ENCODE results near the gene FREY1.
A peak's percentile ranks its signal among the peaks of the same experiment; 100 is the strongest.

FREY1 gene

GRCh38 chr11:45889555-45889954 is 17.5 kb downstream of the FREY1 start:
- no peaks in the 10 kb centered on the region for H3K36me3 ChIP-seq (ENCODE audit: control insufficient read depth, insufficient read depth, low read length)
- H3K4me1 ChIP-seq (ENCODE audit: control insufficient read depth, insufficient read depth, low read length) = peaks cover 14% of the 10 kb centered on the region
- no peaks in the 10 kb centered on the region for H3K9me3 ChIP-seq (ENCODE audit: control insufficient read depth, insufficient read depth, low read depth, low read length)

GRCh38 chr11:45887587-45887986 is 19.5 kb downstream of the FREY1 start:
- Histone ChIP-seq H3K4me3 (ENCODE audit: low read depth, low read length) (no peak overlapping the region), H3K9me3 (ENCODE audit: control insufficient read depth, insufficient read depth, low read depth, low read length) (no peaks in the 10 kb centered on the region), H3K4me1 (ENCODE audit: control insufficient read depth, insufficient read depth, low read length) (peaks cover 4% of the 10 kb centered on the region; the same call in 1 of the 2 replicates), H3K27ac (ENCODE audit: low read depth, low read length) (no peak overlapping the region), H3K9ac (ENCODE audit: low read length) (no peak overlapping the region), H3K36me3 (ENCODE audit: control insufficient read depth, insufficient read depth, low read length) (no peaks in the 10 kb centered on the region), H3K27me3 (ENCODE audit: control insufficient read depth, insufficient read depth, low read length) (peaks cover 26% of the 10 kb centered on the region)

More at GRCh38 chr11:45889555-45889954, 17.5 kb downstream of the FREY1 start:
- no peak overlapping the region for H3K9ac ChIP-seq (ENCODE audit: low read length)
- no peak overlapping the region for H3K27ac ChIP-seq (ENCODE audit: low read depth, low read length)
- peaks cover 26% of the 10 kb centered on the region for H3K27me3 ChIP-seq (ENCODE audit: control insufficient read depth, insufficient read depth, low read length)
- H3K4me3 ChIP-seq (ENCODE audit: low read depth, low read length) = no peak overlapping the region

GRCh38 chr11:45886816-45887520 is 20.1 kb downstream of the FREY1 start:
- Histone ChIP-seq H3K27ac (ENCODE audit: low read depth, low read length) (no peak overlapping the region), H3K4me3 (ENCODE audit: low read depth, low read length) (peak overlapping the region; percentile 80), H3K4me1 (ENCODE audit: control insufficient read depth, insufficient read depth, low read length) (peaks cover 4% of the 10 kb centered on the region; the same call in 1 of the 2 replicates), H3K9ac (ENCODE audit: low read length) (no peak overlapping the region), H3K9me3 (ENCODE audit: control insufficient read depth, insufficient read depth, low read depth, low read length) (no peaks in the 10 kb centered on the region), H3K36me3 (ENCODE audit: control insufficient read depth, insufficient read depth, low read length) (no peaks in the 10 kb centered on the region), H3K27me3 (ENCODE audit: control insufficient read depth, insufficient read depth, low read length) (peaks cover 26% of the 10 kb centered on the region)

- H3K27me3 ChIP-seq (ENCODE audit: control insufficient read depth, insufficient read depth, low read length) = peaks cover 26% of the 10 kb centered on the region
- peaks cover 4% of the 10 kb centered on the region; the same call in 1 of the 2 replicates for H3K4me1 ChIP-seq (ENCODE audit: control insufficient read depth, insufficient read depth, low read length)
- H3K9ac ChIP-seq (ENCODE audit: low read length) = peak overlapping the region; percentile 50
- H3K36me3 ChIP-seq (ENCODE audit: control insufficient read depth, insufficient read depth, low read length) = peaks cover 1% of the 10 kb centered on the region
- no peaks in the 10 kb centered on the region for H3K9me3 ChIP-seq (ENCODE audit: control insufficient read depth, insufficient read depth, low read depth, low read length)
- H3K27ac ChIP-seq (ENCODE audit: low read depth, low read length) = no peak overlapping the region
- H3K4me3 ChIP-seq (ENCODE audit: low read depth, low read length) = peak overlapping the region; percentile 80
These were observed 20.9 kb downstream of the FREY1 start for GRCh38 chr11:45885921-45886721.

- Histone ChIP-seq H3K27ac (ENCODE audit: low read depth, low read length) (no peak within 1 kb of the TSS), H3K9ac (ENCODE audit: low read length) (peak within 1 kb of the TSS; percentile 50), H3K27me3 (ENCODE audit: control insufficient read depth, insufficient read depth, low read length) (peaks cover 26% of the 10 kb centered on the region)
These were observed 21.7 kb downstream of the FREY1 start, which contains the start of gene MAPK8IP1 for GRCh38 chr11:45885274-45885920. Gene MAPK8IP1 (plus strand): TSS chr11:45885651. CDS start chr11:45885821, 170 bp downstream.

GRCh38 chr11:45884596-45885185 is 22.4 kb downstream of the FREY1 start:
- Histone ChIP-seq H3K9me3 (ENCODE audit: control insufficient read depth, insufficient read depth, low read depth, low read length) (no peaks in the 10 kb centered on the region), H3K27ac (ENCODE audit: low read depth, low read length) (no peak overlapping the region), H3K4me3 (ENCODE audit: low read depth, low read length) (peak overlapping the region; percentile 80; the same call in 1 of the 2 replicates)

More at GRCh38 chr11:45885274-45885920, 21.7 kb downstream of the FREY1 start, which contains the start of gene MAPK8IP1:
- H3K36me3 ChIP-seq (ENCODE audit: control insufficient read depth, insufficient read depth, low read length) = peaks cover 8% of the 10 kb centered on the region
- no peaks in the 10 kb centered on the region for H3K9me3 ChIP-seq (ENCODE audit: control insufficient read depth, insufficient read depth, low read depth, low read length)
- H3K4me1 ChIP-seq (ENCODE audit: control insufficient read depth, insufficient read depth, low read length) = peaks cover 4% of the 10 kb centered on the region; the same call in 1 of the 2 replicates
- peak within 1 kb of the TSS; percentile 80 for H3K4me3 ChIP-seq (ENCODE audit: low read depth, low read length)

GRCh38 chr11:45881708-45882368 is 25.2 kb downstream of the FREY1 start:
- Histone ChIP-seq H3K36me3 (ENCODE audit: control insufficient read depth, insufficient read depth, low read length) (peaks cover 8% of the 10 kb centered on the region), H3K27ac (ENCODE audit: low read depth, low read length) (no peak overlapping the region), H3K4me1 (ENCODE audit: control insufficient read depth, insufficient read depth, low read length) (peaks cover 4% of the 10 kb centered on the region; the same call in 1 of the 2 replicates), H3K9ac (ENCODE audit: low read length) (no peak overlapping the region), H3K4me3 (ENCODE audit: low read depth, low read length) (no peak overlapping the region), H3K9me3 (ENCODE audit: control insufficient read depth, insufficient read depth, low read depth, low read length) (no peaks in the 10 kb centered on the region), H3K27me3 (ENCODE audit: control insufficient read depth, insufficient read depth, low read length) (peaks cover 19% of the 10 kb centered on the region)

More at GRCh38 chr11:45884596-45885185, 22.4 kb downstream of the FREY1 start:
- peaks cover 8% of the 10 kb centered on the region for H3K36me3 ChIP-seq (ENCODE audit: control insufficient read depth, insufficient read depth, low read length)
- no peak overlapping the region for H3K9ac ChIP-seq (ENCODE audit: low read length)
- H3K4me1 ChIP-seq (ENCODE audit: control insufficient read depth, insufficient read depth, low read length) = peaks cover 4% of the 10 kb centered on the region; the same call in 1 of the 2 replicates
- H3K27me3 ChIP-seq (ENCODE audit: control insufficient read depth, insufficient read depth, low read length) = peaks cover 26% of the 10 kb centered on the region

GRCh38 chr11:45880772-45881570 is 26.1 kb downstream of the FREY1 start:
- Histone ChIP-seq H3K9ac (ENCODE audit: low read length) (no peak overlapping the region), H3K4me3 (ENCODE audit: low read depth, low read length) (no peak overlapping the region), H3K4me1 (ENCODE audit: control insufficient read depth, insufficient read depth, low read length) (peaks cover 12% of the 10 kb centered on the region), H3K9me3 (ENCODE audit: control insufficient read depth, insufficient read depth, low read depth, low read length) (no peaks in the 10 kb centered on the region), H3K27me3 (ENCODE audit: control insufficient read depth, insufficient read depth, low read length) (peaks cover 11% of the 10 kb centered on the region; the same call in 1 of the 2 replicates), H3K36me3 (ENCODE audit: control insufficient read depth, insufficient read depth, low read length) (peaks cover 8% of the 10 kb centered on the region), H3K27ac (ENCODE audit: low read depth, low read length) (no peak overlapping the region)

GRCh38 chr11:45879803-45880686 is 27.0 kb downstream of the FREY1 start:
- no peak overlapping the region for H3K4me3 ChIP-seq (ENCODE audit: low read depth, low read length)
- H3K9ac ChIP-seq (ENCODE audit: low read length) = no peak overlapping the region

More at GRCh38 chr11:45879803-45880686, 27.0 kb downstream of the FREY1 start:
- Histone ChIP-seq H3K4me1 (ENCODE audit: control insufficient read depth, insufficient read depth, low read length) (peaks cover 15% of the 10 kb centered on the region), H3K9me3 (ENCODE audit: control insufficient read depth, insufficient read depth, low read depth, low read length) (no peaks in the 10 kb centered on the region), H3K27ac (ENCODE audit: low read depth, low read length) (no peak overlapping the region), H3K36me3 (ENCODE audit: control insufficient read depth, insufficient read depth, low read length) (peaks cover 14% of the 10 kb centered on the region), H3K27me3 (ENCODE audit: control insufficient read depth, insufficient read depth, low read length) (peaks cover 5% of the 10 kb centered on the region; the same call in 1 of the 2 replicates)
